HepG2 (cell line): ENCODE data around the gene CXCR5. TPM values are rescaled to one million over a fixed set of nuclear protein-coding genes. Genes with fewer than 3 reads are reported as not detected.

Source experiments
- AGO1 ChIP-seq: fragments of 200-400 bp; formaldehyde crosslinking; IDR thresholded peaks from 2 replicates; pipeline ENCODE4 v1.6.1; 2017; ENCODE audit warnings: mild to moderate bottlenecking, low read depth, low read length, moderate library complexity; ENCODE audit not compliant: poor library complexity, severe bottlenecking
- CBX5 ChIP-seq: sonication (generic); formaldehyde crosslinking; IDR thresholded peaks from 2 replicates; pipeline ENCODE4 v1.4.0; 2020; ENCODE audit warnings: missing genetic modification reagents, borderline replicate concordance
- FOXO1 ChIP-seq: sonication (generic); formaldehyde crosslinking; IDR thresholded peaks from 2 replicates; pipeline ENCODE4 v1.4.0; 2020; ENCODE audit warnings: missing genetic modification reagents
- FOXP1 ChIP-seq, 2 experiments: fragments of 450-650 bp in 1 of 2; IDR thresholded peaks; 2 replicates each; pipeline ENCODE4 v1.6.1; 2017 to 2018; ENCODE audit warnings: antibody characterized with exemption in 1 of 2
- FUBP1 ChIP-seq: sonication (generic); formaldehyde crosslinking; IDR thresholded peaks from 2 replicates; pipeline ENCODE4 v1.5.1; 2020; ENCODE audit warnings: missing genetic modification reagents, mild to moderate bottlenecking, borderline replicate concordance
- GLMP ChIP-seq: sonication (generic); formaldehyde crosslinking; IDR thresholded peaks from 2 replicates; pipeline ENCODE4 v1.9.0; 2021; ENCODE audit warnings: missing genetic modification reagents, mild to moderate bottlenecking, borderline replicate concordance
- NR2F6 ChIP-seq, 2 experiments: IDR thresholded peaks; 2 replicates each; pipeline ENCODE4 v1.6.1; 2016; ENCODE audit warnings: antibody characterized with exemption in 1 of 2, mild to moderate bottlenecking in 1 of 2
- PAWR ChIP-seq: sonication (generic); formaldehyde crosslinking; IDR thresholded peaks from 2 replicates; pipeline ENCODE4 v1.4.0; 2020; ENCODE audit warnings: missing genetic modification reagents, mild to moderate bottlenecking, borderline replicate concordance
- ZBTB44 ChIP-seq: sonication (generic); formaldehyde crosslinking; IDR thresholded peaks from 2 replicates; pipeline ENCODE4 v1.4.0; 2020; ENCODE audit warnings: missing genetic modification reagents
- ZFX ChIP-seq: sonication (generic); formaldehyde crosslinking; IDR thresholded peaks from 2 replicates; pipeline ENCODE4 v1.4.0; 2020; ENCODE audit warnings: mild to moderate bottlenecking, low read depth, missing genetic modification reagents, moderate library complexity
- ZFY ChIP-seq: sonication (generic); formaldehyde crosslinking; IDR thresholded peaks from 2 replicates; pipeline ENCODE4 v1.4.0; 2020; ENCODE audit warnings: missing genetic modification reagents
- ZNF143 ChIP-seq: sonication (generic); formaldehyde crosslinking; IDR thresholded peaks from 2 replicates; pipeline ENCODE4 v1.4.0; 2020; ENCODE audit warnings: missing genetic modification reagents
- ZNF260 ChIP-seq: sonication (generic); formaldehyde crosslinking; IDR thresholded peaks from 2 replicates; pipeline ENCODE4 v1.4.0; 2020; ENCODE audit warnings: missing genetic modification reagents, low read depth, mild to moderate bottlenecking, borderline replicate concordance
- ZNF432 ChIP-seq: sonication (generic); formaldehyde crosslinking; IDR thresholded peaks from 2 replicates; pipeline ENCODE4 v1.5.0; 2020; ENCODE audit warnings: missing genetic modification reagents, mild to moderate bottlenecking, borderline replicate concordance
- ZNF597 ChIP-seq: sonication (generic); formaldehyde crosslinking; IDR thresholded peaks from 2 replicates; pipeline ENCODE4 v1.5.0; 2020; ENCODE audit warnings: missing genetic modification reagents
- ZNF687 ChIP-seq: sonication (generic); formaldehyde crosslinking; IDR thresholded peaks from 2 replicates; pipeline ENCODE4 v1.5.1; 2020; ENCODE audit warnings: mild to moderate bottlenecking, missing genetic modification reagents, moderate library complexity
- ZNF761 ChIP-seq: sonication (generic); formaldehyde crosslinking; conservative IDR thresholded peaks from 2 replicates; pipeline ENCODE4 v1.4.0; 2020; ENCODE audit warnings: mild to moderate bottlenecking, missing genetic modification reagents
- polyA plus RNA-seq, 8 experiments: library from polyadenylated mRNA; depleted of rRNA in 3 of 8; stranded (reverse) in 7 of 8; unstranded in 1 of 8; fragments of >200 nt; fragmentation: Illumina TruSeq in 4 of 8; extraction: Trizol in 4 of 8; gene quantifications; 2 replicates each; pipeline versions ENCODE4 v1.2.1 to v1.2.3, GENCODE V29; 2011 to 2016; ENCODE audit warnings: low read depth in 4 of 8, missing spikeins in 1 of 8, mixed read lengths in 1 of 8; ENCODE audit not compliant: insufficient read depth in 1 of 8
- total RNA-seq, 5 experiments: library from RNA; depleted of rRNA; stranded (reverse); fragments of >200 nt; fragmentation: Illumina TruSeq; extraction: Trizol; gene quantifications; 2 replicates each; pipeline ENCODE4 v1.2.3, GENCODE V29; 2016; ENCODE audit warnings: low read depth in 1 of 5

CXCR5 gene
- total and polyA plus RNA-seq, 2 of the 13 experiments (the other 11 are each of a cell fraction or from before 2014, with no cell fraction given) = not detected

GRCh38 chr11:118923721-118924587 lies 40.3 kb downstream of the CXCR5 start (continued):
- TF ChIP-seq ZNF432 (CRISPR knock-in tag) (no peak), AGO1 (no peak), ZBTB44 (CRISPR knock-in tag) (no peak), ZNF687 (CRISPR knock-in tag) (peak; percentile 51; the same call in 1 of the 2 replicates), NR2F6 (IDR thresholded peaks at IDR 0.05) (no peak), NR2F6 (CRISPR knock-in tag; IDR thresholded peaks at IDR 0.05) (no peak), FOXO1 (CRISPR knock-in tag) (no peak), ZNF260 (CRISPR knock-in tag) (no peak), PAWR (no peak), GLMP (CRISPR knock-in tag) (no peak), ZFX (CRISPR knock-in tag) (peak; percentile 47), FUBP1 (no peak), ZNF143 (CRISPR knock-in tag) (no peak), FOXP1 (IDR thresholded peaks at IDR 0.05) (no peak), FOXP1 (CRISPR knock-in tag; IDR thresholded peaks at IDR 0.05) (no peak), ZNF597 (no peak), ZFY (peak; percentile 33; the same call in 1 of the 2 replicates), CBX5 (CRISPR knock-in tag) (no peak), ZNF761 (CRISPR knock-in tag) (no peak)
- TF ChIP-seq, all 625 proteins: peak for 6
